Erythroblast (primary cell): ENCODE data around the gene RPS6KA5.

Experiments used
- GATA1 ChIP-seq: IDR thresholded peaks from 2 replicates; pipeline ENCODE4 v1.6.1; 2011; ENCODE audit warnings: low read depth, mild to moderate bottlenecking, control low read depth, low read length, moderate library complexity
- POLR2A ChIP-seq: IDR thresholded peaks from 2 replicates; pipeline ENCODE4 v1.6.1; 2011; ENCODE audit warnings: mild to moderate bottlenecking, low read length

- TF ChIP-seq POLR2A, result no peak
- TF ChIP-seq GATA1, result no peak
Measured at GRCh38 chr14:90831821-90832220, 228.6 kb downstream of the RPS6KA5 start.
